Measurements from ENCODE around the gene CHPF2. TPM values are rescaled to one million over a fixed set of nuclear protein-coding genes. Genes with fewer than 3 reads are reported as not detected.

The CHPF2 gene
- total and polyA plus RNA-seq, 2 of the 13 experiments (the other 11 are each of a cell fraction or from before 2014, with no cell fraction given) = 15.4 to 21.5 TPM

- H3K4me3 ChIP-seq (replicated peaks in 1 of 3; ENCODE audit: insufficient read depth in 1 of 3, low read depth in 2 of 3, low read length in 3 of 3) = no peak within 1 kb of the TSS
- no TSS peak for BruUV-seq (replicated peaks)
- peaks cover 1 to 37% of the 10 kb centered on the region in 2 experiments; a peak in 3 of 5 replicates for H3K27me3 ChIP-seq (ENCODE audit: control insufficient read depth in 1 of 2, insufficient read depth in 2 of 2, low read length in 2 of 2)
- no peaks in the 10 kb centered on the region for H3K79me2 ChIP-seq (ENCODE audit: insufficient read depth, low read length)
- H3K9ac ChIP-seq (ENCODE audit: insufficient read depth, low read depth, low read length) = no peak within 1 kb of the TSS
- ChIA-PET CTCF (ENCODE audit: low intra/inter-chr PET ratio, low total read pairs) (no interaction called here), POLR2A (no interaction called here)
- ATAC-seq = peak; percentile 11; the same call in 1 of the 3 replicates
- intact Hi-C loops (cut with micrococcal nuclease; ENCODE audit: unreplicated experiment) (no loop called here), in situ Hi-C loops (cut with HindIII; ENCODE audit: extremely low pct_ligation_motif_present, low pct_unique_long_range_greater_than_20kb) (no loop called here)
- no peaks in the 10 kb centered on the region for H3K9me3 ChIP-seq (ENCODE audit: low read length)
- H3K27ac ChIP-seq (ENCODE audit: extremely low read length, insufficient read depth, low read length) = no peak within 1 kb of the TSS
- H4K20me1 ChIP-seq (ENCODE audit: insufficient read depth, low read length) = no peaks in the 10 kb centered on the region
- H3K4me1 ChIP-seq (ENCODE audit: insufficient read depth, low read length) = no peaks in the 10 kb centered on the region
- H3K4me2 ChIP-seq (ENCODE audit: low read depth, low read length) = no peak within 1 kb of the TSS
- no peak for DNase-seq (ENCODE audit: low spot score)
- no peaks in the 10 kb centered on the region for H3K36me3 ChIP-seq (replicated peaks in 1 of 2; ENCODE audit: control insufficient read depth in 1 of 2, insufficient read depth in 2 of 2, low read length in 2 of 2)
- no peak within 1 kb of the TSS for H2AFZ ChIP-seq (ENCODE audit: low read length)
- 26% methylated on average over 10 of the region's 22 CpGs for WGBS (ENCODE audit: low lambda C conversion rate)
- no peak for FAIRE-seq
- TF ChIP-seq, protein P1, sequence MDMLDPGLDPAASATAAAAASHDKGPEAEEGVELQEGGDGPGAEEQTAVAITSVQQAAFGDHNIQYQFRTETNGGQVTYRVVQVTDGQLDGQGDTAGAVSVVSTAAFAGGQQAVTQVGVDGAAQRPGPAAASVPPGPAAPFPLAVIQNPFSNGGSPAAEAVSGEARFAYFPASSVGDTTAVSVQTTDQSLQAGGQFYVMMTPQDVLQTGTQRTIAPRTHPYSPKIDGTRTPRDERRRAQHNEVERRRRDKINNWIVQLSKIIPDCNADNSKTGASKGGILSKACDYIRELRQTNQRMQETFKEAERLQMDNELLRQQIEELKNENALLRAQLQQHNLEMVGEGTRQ (IDR thresholded peaks at IDR 0.05; ENCODE audit: low read depth, low read length) = no peak
- TF ChIP-seq, protein P1 (CRISPR knock-in tag; IDR thresholded peaks at IDR 0.05; ENCODE audit: borderline replicate concordance) = no peak
- TF ChIP-seq, protein P2, sequence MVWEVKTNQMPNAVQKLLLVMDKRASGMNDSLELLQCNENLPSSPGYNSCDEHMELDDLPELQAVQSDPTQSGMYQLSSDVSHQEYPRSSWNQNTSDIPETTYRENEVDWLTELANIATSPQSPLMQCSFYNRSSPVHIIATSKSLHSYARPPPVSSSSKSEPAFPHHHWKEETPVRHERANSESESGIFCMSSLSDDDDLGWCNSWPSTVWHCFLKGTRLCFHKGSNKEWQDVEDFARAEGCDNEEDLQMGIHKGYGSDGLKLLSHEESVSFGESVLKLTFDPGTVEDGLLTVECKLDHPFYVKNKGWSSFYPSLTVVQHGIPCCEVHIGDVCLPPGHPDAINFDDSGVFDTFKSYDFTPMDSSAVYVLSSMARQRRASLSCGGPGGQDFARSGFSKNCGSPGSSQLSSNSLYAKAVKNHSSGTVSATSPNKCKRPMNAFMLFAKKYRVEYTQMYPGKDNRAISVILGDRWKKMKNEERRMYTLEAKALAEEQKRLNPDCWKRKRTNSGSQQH (CRISPR knock-in tag; IDR thresholded peaks at IDR 0.05; ENCODE audit: low read depth) = no peak
- TF ChIP-seq ETV6 (CRISPR knock-in tag; conservative IDR thresholded peaks at IDR 0.05) (no peak), ZNF607 (CRISPR knock-in tag; IDR thresholded peaks at IDR 0.05; ENCODE audit: borderline replicate concordance) (no peak), NFRKB (IDR thresholded peaks at IDR 0.05) (no peak), TOE1 (CRISPR knock-in tag; IDR thresholded peaks at IDR 0.05) (no peak), EED (CRISPR knock-in tag; IDR thresholded peaks at IDR 0.05) (no peak), GZF1 (CRISPR knock-in tag; IDR thresholded peaks at IDR 0.05) (no peak), GABPA (IDR thresholded peaks at IDR 0.05; ENCODE audit: low read depth, low read length) (no peak), GABPA (CRISPR knock-in tag; IDR thresholded peaks at IDR 0.05; ENCODE audit: low read depth) (no peak), POLR2AphosphoS5 (IDR thresholded peaks at IDR 0.05; ENCODE audit: low read depth, low read length) (no peak), ATF7-NPFF (CRISPR knock-in tag; IDR thresholded peaks at IDR 0.05; ENCODE audit: low read depth) (no peak), GPN1 (CRISPR knock-in tag; IDR thresholded peaks at IDR 0.05; ENCODE audit: borderline replicate concordance) (no peak), NRL (CRISPR knock-in tag; IDR thresholded peaks at IDR 0.05; ENCODE audit: borderline replicate concordance) (no peak), KDM2A (CRISPR knock-in tag; IDR thresholded peaks at IDR 0.05; ENCODE audit: borderline replicate concordance, low read depth) (no peak), REL (CRISPR knock-in tag; conservative IDR thresholded peaks at IDR 0.05) (no peak), GLI4 (CRISPR knock-in tag; IDR thresholded peaks at IDR 0.05; ENCODE audit: borderline replicate concordance) (no peak)
- TF ChIP-seq, protein P3, sequence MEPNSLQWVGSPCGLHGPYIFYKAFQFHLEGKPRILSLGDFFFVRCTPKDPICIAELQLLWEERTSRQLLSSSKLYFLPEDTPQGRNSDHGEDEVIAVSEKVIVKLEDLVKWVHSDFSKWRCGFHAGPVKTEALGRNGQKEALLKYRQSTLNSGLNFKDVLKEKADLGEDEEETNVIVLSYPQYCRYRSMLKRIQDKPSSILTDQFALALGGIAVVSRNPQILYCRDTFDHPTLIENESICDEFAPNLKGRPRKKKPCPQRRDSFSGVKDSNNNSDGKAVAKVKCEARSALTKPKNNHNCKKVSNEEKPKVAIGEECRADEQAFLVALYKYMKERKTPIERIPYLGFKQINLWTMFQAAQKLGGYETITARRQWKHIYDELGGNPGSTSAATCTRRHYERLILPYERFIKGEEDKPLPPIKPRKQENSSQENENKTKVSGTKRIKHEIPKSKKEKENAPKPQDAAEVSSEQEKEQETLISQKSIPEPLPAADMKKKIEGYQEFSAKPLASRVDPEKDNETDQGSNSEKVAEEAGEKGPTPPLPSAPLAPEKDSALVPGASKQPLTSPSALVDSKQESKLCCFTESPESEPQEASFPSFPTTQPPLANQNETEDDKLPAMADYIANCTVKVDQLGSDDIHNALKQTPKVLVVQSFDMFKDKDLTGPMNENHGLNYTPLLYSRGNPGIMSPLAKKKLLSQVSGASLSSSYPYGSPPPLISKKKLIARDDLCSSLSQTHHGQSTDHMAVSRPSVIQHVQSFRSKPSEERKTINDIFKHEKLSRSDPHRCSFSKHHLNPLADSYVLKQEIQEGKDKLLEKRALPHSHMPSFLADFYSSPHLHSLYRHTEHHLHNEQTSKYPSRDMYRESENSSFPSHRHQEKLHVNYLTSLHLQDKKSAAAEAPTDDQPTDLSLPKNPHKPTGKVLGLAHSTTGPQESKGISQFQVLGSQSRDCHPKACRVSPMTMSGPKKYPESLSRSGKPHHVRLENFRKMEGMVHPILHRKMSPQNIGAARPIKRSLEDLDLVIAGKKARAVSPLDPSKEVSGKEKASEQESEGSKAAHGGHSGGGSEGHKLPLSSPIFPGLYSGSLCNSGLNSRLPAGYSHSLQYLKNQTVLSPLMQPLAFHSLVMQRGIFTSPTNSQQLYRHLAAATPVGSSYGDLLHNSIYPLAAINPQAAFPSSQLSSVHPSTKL (CRISPR knock-in tag; IDR thresholded peaks at IDR 0.05) = no peak
Observed at GRCh38 chr7:151186640-151187408, 45.5 kb upstream of the CHPF2 start, which contains the start of gene ASB10. Gene ASB10, minus strand, starts transcription at chr7:151187250. Its CDS starts 120 bp downstream, at chr7:151187130.

All from HepG2 (cell line).